ENCODE measurements around the gene NUCKS1.

DNA sequence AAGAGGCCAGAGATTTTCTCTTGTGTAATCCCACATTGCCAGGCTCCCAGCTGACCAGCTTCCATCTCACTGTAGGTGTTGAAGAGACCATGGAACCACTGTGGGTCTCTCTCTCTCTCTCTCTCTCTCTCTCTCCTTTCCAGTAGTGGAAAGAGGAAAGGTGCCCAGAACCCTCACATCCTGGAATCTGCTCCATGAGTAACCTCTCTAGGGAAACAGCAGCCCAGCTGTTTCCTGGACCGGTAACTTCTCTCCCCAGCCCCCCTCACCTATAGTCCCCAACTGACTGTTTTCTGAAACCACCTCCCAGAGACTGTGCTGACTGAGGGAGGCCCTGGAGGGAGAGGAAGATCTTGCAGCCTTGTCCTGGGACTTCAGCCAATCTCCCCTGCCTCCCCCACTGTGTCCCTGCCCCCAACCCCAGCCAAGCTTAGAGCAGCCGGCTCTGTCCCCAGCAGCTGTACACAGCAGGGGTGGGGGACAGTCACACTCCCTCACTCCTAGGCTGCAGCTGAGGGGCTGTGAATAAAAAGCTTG is 49.0 kb downstream of the NUCKS1 start:
- TF ChIP-seq, protein P1, sequence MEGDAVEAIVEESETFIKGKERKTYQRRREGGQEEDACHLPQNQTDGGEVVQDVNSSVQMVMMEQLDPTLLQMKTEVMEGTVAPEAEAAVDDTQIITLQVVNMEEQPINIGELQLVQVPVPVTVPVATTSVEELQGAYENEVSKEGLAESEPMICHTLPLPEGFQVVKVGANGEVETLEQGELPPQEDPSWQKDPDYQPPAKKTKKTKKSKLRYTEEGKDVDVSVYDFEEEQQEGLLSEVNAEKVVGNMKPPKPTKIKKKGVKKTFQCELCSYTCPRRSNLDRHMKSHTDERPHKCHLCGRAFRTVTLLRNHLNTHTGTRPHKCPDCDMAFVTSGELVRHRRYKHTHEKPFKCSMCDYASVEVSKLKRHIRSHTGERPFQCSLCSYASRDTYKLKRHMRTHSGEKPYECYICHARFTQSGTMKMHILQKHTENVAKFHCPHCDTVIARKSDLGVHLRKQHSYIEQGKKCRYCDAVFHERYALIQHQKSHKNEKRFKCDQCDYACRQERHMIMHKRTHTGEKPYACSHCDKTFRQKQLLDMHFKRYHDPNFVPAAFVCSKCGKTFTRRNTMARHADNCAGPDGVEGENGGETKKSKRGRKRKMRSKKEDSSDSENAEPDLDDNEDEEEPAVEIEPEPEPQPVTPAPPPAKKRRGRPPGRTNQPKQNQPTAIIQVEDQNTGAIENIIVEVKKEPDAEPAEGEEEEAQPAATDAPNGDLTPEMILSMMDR (conservative IDR thresholded peaks at IDR 0.05): no peak
- no peak for TF ChIP-seq EZH2 (IDR thresholded peaks at IDR 0.05; ENCODE audit: low read depth)

Measured in PC-9 (cell line).